Measurements from ENCODE around the gene AGR3.

DNA sequence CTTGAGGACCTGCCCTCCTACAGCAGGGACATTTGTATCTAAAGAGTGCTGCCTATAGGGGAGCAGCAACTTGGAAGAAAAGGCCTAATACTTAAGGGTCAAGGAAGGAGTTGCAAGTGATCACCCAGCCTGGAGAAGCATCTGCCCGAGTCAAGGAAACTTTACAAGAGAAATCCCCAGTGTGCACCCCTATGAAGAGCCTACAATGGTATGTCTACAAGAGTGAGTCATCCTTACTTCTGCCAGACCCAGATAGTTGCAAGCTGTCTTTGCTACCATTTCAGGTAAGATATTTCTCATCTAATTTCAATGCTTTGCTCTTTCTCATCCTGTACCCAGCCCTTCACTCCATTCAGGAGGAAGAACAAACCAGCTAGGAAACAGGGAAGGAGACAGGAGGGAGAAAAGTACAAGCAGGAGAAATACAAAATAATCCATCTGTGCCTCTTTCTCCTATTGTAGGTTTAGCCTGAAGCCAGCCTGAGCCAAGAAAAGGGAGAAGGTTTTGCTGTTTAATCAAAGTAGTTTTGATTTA is 34.4 kb upstream of the AGR3 start:
- TF ChIP-seq L3MBTL2 (conservative IDR thresholded peaks at IDR 0.05): no peak
- no peak for TF ChIP-seq ELF4 (IDR thresholded peaks at IDR 0.05)
- no peak for TF ChIP-seq BHLHE40 (IDR thresholded peaks at IDR 0.05; ENCODE audit: borderline replicate concordance)
- TF ChIP-seq TARDBP (IDR thresholded peaks at IDR 0.05): no peak
- no peak for TF ChIP-seq FOXM1 (IDR thresholded peaks at IDR 0.05; ENCODE audit: borderline replicate concordance)
